Left colon (tissue), 2 donors: ENCODE data around the gene RSPH1. TPM values are rescaled to one million over a fixed set of nuclear protein-coding genes. Genes with fewer than 3 reads are reported as not detected.

Experiments
- ATAC-seq: fragments of 200-7000 bp; cut with Tn5 transposase; one replicate; pipeline ENCODE4 v1.9.1; 2020; ENCODE audit warnings: mild to moderate bottlenecking, moderate library complexity
- DNase-seq, 2 donors: peaks; one replicate each; pipeline ENCODE4 v3.0.0-alpha.2; 2020
- intact Hi-C, 2 donors: fragments of 100-400 bp; cut with DNase I in 1 of 2; cut with micrococcal nuclease in 1 of 2; formaldehyde crosslinking; loops; one replicate each; pipeline versions ENCODE4 v1.11.2 to v1.14.0; 2022; cut with DNase I, micrococcal nuclease
- total RNA-seq, 2 donors: library from RNA; stranded (reverse); fragmentation: NEBNext Ultra II Directional; extraction: Animal tissue kit (Norgen Biotek cat#: 25700); gene quantifications; one replicate each; pipeline ENCODE4 v1.2.1, GENCODE V29; 2021
- donor health status: DM: no; HTN: no; CAD: no.
- donor health status: DM: yes; HTN: yes; CAD: no.

The RSPH1 gene
- total RNA-seq, 2 donors from 2014 or later, result 3.3 to 7.4 TPM

DNA sequence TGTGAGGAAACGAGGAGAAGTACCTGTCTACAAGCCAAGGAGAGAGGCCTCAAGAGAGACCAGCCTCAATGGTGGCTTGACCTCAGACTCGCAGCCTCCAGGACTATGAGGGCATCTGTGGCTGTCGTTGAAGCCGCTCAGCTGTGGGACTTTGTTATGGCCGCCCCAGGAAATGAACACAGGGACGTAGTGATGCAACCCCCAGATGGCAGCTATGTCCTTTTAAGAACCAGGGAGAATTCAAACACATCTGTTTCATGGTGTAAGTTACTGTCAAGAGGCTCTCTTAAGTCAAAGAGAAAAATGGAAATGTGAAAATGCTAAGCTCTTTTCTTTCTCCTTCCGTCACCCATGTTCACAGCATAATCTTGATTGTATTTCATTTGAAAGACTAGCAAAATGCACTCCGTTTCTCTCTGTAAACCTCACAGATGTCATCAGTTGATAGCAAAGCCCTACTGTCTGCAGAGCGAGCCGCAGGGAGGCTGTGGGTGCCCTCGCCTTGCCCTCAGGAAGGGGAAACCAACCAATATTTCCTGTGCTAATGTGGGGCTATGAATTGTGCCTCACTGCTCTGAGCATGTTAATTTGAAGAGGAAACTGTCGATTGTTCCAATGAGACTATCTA is 71.0 kb downstream of the RSPH1 start:
- ATAC-seq (no peak), DNase-seq (no peak)
- intact Hi-C loops, result no loop called here

DNA sequence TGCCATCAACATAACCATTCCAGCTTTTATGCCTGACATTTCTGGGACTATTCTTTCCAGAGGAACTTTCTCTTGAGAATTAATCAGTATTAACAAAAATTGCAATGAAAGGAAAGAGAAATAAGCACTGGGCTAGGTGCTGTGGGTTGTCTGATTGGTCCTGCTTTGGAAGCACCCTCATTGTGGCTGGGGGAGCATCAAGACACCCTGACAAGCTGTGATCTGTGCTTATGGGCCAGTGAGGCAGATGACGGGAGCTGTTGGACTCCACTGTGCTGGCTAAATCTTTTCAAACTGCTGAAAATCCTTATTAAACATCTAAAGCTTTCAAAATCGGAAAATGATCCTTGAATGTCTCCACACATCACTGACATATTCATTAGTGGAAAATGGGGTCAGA is 72.3 kb downstream of the RSPH1 start:
- no peak for ATAC-seq
- intact Hi-C loops, result no loop called here
- DNase-seq, result no peak

DNA sequence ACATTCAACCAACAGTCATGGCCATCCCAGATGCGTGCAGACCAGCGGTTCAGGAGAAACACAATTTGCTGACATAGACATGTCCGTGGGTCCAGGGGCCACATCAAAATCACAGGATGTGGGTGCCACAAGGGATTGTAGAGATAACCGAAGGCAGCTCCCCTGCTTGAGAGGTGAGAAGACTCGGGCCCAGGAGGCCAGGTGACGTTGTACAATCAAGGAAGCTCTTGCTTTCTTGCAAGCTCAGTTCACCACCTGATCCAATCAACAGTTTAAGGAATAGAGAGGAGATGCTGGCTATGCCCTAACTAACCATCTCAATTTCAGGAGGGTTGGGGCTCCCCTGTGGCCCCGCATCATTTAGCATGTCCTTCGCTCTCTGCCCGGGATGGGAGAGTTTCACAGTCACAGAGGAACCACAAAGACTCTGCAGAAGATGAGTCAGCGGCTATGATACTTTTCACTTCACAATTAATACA is 72.8 kb downstream of the RSPH1 start:
- no peak for DNase-seq
- no peak for ATAC-seq
- intact Hi-C loops, result no loop called here

Other genes with a start within 250 kb of the RSPH1 start
- gene TFF3, start 180.8 kb downstream of the RSPH1 start, total RNA-seq, result 1,000 to 10,000 TPM; 3,156 to 4,796 TPM
- gene TFF2, start 145.2 kb downstream of the RSPH1 start, total RNA-seq, result under 1 TPM; 0.87 to 0.98 TPM
- gene TFF1, start 129.7 kb downstream of the RSPH1 start, total RNA-seq, result 100 to 1,000 TPM; 208 to 322 TPM
- gene TMPRSS3, start 100.2 kb downstream of the RSPH1 start, total RNA-seq, result under 1 TPM; 0.43 to 0.61 TPM
- gene UBASH3A, start 92.3 kb downstream of the RSPH1 start, total RNA-seq, result 1 to 10 TPM in 1 of 2 donors, under 1 TPM in 1; 0.67 to 1.0 TPM
- 100 to 1,000 TPM in 1 of 2 donors, 10 to 100 TPM in 1; 63.5 to 171 TPM for gene SLC37A1, start 17.6 kb upstream of the RSPH1 start, total RNA-seq
- 100 to 1,000 TPM; 117 to 236 TPM for gene PDE9A, start 157.4 kb upstream of the RSPH1 start, total RNA-seq